Omental fat pad (tissue), 4 donors: Measurements from ENCODE around the gene TBC1D22A. TPM values are rescaled to one million over a fixed set of nuclear protein-coding genes. Genes with fewer than 3 reads are reported as not detected.

ENCODE experiments used
- ATAC-seq: fragments of 150-250 bp; one replicate; pipeline ENCODE4 v1.9.1; 2016; ENCODE audit warnings: mild to moderate bottlenecking, moderate library complexity; ENCODE audit not compliant: low FRiP score
- DNase-seq: peaks from one replicate; pipeline ENCODE4 v3.0.0-alpha.2; 2019; ENCODE audit warnings: low spot score
- CTCF ChIP-seq, 3 donors: fragments of 450-650 bp; IDR thresholded peaks; one replicate each; pipeline ENCODE4 v1.5.1; 2016 to 2017; ENCODE audit warnings: antibody characterized with exemption in 3 of 3, mild to moderate bottlenecking in 3 of 3, moderate library complexity in 2 of 3
- total RNA-seq, 4 donors: library from RNA; depleted of rRNA; stranded (reverse); fragments of >200 nt; gene quantifications; one replicate each; pipeline ENCODE4 v1.1.0, GENCODE V29; 2016

Gene TBC1D22A
- total RNA-seq, 4 donors from 2014 or later, result 21.3 to 31.2 (median 24.5) TPM

GRCh38 chr22:46994983-46995382, 232.5 kb downstream of the TBC1D22A start:
- no peak for TF ChIP-seq CTCF (IDR thresholded peaks at IDR 0.05)
- ATAC-seq, result no peak
- no peak for DNase-seq

GRCh38 chr22:46995501-46996360, 233.3 kb downstream of the TBC1D22A start:
- ATAC-seq (no peak), DNase-seq (no peak)
- TF ChIP-seq CTCF (IDR thresholded peaks at IDR 0.05), result no peak

- TF ChIP-seq CTCF (IDR thresholded peaks at IDR 0.05), result no peak
- ATAC-seq, result no peak
- no peak for DNase-seq
Measured at GRCh38 chr22:46996595-46997310, 234.3 kb downstream of the TBC1D22A start.

GRCh38 chr22:46997311-46997970, 235.0 kb downstream of the TBC1D22A start:
- DNase-seq, result no peak
- TF ChIP-seq CTCF (IDR thresholded peaks at IDR 0.05), result no peak

GRCh38 chr22:46998331-46998730, 235.9 kb downstream of the TBC1D22A start:
- no peak for TF ChIP-seq CTCF (IDR thresholded peaks at IDR 0.05)
- no peak for DNase-seq
- ATAC-seq, result no peak

More at GRCh38 chr22:46997311-46997970, 235.0 kb downstream of the TBC1D22A start:
- ATAC-seq, result no peak

- ATAC-seq (no peak), DNase-seq (no peak)
- no peak for TF ChIP-seq CTCF (IDR thresholded peaks at IDR 0.05)
Measured at GRCh38 chr22:47000256-47000655, 237.8 kb downstream of the TBC1D22A start.
